NCI-H526 (cell line): ENCODE results near the gene CLDN14.
A peak's percentile ranks its signal among the peaks of the same experiment; 100 is the strongest.

Experiments
- DNase-seq, 2 experiments: peaks; one replicate each; lab custom pipeline; 2025; lab: John Stamatoyannopoulos, UW

CLDN14 gene

DNA sequence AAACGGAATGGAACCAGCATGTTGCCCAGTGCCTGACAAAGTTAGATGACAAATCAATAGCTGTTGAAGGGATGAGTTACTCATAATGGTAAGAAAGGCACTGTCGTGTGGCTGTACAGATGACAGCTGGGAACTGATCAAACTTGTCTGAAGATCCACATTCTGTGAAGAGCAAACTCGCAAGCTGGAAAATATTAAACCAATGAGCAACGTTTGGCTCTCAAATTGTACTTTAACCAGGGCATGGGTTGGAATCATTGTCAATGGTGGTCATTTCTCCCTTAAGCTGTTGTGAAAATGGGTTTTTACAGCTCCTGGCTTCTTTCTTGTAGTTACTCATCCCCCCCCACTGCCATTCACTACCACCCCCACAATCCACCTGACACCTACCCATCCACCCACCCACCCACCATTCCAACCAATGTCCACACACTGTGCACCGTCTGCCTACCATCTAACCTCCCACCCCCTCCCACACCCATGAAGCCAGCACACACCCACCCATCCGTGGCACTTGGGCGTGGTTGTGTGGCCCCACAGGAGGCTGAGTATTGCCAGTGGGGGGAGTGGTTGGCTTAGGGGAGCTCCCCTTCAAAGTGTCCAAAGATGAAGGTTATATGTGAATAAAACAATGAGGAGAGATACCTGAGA, 46.7 kb downstream of the CLDN14 start:
- DNase-seq: no peak

DNA sequence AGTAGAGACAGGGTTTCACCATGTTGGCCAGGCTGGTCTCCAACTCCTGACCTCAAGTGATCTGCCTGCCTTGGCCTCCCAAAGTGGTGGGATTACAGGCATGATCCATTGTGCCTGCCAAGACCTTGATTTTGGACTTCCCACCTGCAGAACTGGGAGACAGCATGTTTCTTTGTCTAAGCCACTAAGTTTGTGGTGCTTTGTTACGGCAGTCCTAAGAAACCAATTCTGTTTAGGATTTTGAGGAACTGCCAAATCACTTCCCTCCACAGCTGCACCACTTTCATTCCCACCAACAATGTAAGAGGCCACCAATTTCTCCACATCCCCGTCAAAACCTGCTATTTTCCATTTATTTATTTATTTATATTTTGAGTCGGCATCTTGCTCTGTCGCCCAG, 48.7 kb downstream of the CLDN14 start:
- DNase-seq: no peak

DNA sequence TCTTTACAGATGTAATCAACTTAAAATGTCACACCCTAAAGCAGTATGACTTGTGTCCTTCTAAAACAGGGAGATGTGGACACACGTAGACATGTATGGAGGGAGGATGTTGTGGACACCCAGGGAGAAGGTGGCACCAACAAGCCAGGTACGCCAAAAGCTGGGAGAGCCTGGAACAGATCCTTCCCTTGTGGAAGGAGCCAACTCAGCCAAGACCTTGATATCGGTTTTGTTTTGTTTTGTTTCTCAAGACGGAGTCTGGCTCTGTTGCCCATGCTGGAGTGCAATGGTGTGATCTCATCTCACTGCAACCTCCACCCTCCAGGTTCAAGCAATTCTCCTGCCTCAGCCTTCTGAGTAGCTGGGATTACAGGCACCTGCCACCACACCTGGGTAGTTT, 49.1 kb downstream of the CLDN14 start:
- no peak for DNase-seq

DNA sequence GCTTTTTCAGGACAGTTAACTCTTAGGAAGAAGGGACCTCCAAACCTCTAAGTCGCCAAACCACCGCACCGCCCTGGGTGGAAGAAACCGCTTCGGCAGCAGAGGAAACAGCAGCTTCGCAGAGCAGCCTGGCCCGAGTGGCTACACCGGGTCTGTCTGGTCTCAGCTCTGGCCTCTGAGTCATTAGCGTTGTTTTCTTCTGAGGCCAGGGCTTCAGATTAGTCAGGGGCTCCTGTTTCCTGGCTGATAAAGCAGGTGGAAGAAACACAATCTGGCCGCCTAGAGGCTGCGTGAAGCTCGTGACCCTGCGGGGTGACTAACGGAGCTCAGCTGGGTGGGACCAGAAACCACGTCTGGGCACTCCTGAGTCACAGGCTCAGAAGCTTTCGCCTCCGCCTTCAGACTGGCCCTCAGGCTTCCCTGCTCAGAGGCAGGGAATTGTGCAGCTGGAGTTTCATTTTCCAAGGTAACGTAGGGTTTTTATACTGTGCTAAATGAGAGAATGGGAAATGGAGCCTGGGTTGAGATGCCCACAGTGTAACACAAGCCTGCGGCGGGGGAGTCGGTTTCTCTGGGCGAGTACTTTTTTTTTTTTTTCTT, 49.9 kb downstream of the CLDN14 start:
- DNase-seq: no peak

DNA sequence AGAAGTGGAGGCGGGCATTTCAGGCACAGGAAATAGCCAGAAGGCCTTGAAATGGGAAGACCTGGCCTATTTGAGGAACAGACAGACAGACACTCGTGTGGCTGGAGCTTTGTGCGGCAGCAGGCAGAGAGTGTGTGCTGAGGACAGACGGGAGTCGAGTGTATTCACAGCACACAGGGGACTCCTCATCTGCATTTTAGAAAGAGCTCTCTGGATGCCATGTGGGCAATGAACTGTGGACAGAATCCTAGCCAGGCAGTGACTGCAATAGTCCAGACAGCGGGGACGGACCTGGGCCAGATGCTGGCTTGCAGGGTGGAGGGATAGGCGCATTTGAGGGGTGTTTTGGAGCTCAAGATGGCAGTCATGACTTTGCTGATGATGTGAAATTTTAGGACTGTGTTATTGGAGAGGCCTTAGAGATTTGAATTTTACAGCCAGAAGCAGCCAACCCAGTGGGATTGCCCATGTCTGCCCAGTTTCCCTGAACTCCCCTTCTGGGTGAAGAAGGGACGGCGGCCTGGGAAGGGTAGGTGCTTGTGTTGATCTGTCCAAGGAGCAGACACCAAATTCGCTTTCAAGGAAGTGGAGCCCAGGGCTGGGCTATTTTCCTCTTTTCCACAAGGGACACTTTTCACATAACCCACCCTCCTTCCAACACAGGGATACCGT, 51.0 kb downstream of the CLDN14 start:
- DNase-seq: peak in 1 of 2 experiments; percentile 11

DNA sequence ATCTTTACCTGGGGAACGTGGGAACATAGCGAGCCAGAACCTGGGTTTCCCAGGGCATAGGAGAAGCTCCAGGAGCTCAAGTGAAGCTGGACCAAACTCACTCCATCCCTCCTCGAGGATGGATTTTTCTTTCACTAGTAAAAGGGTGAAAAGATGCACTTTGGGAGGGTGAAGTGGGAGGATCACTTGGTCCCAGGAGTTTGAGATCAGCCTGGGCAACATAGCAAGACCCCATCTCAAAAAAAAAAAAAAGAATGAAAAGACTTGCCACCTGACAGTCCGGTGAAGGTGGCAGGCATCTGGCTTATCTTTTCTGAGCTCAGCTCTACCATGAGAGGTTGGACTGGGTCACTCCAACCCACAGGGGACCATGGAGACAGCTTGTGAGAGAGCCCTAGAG, 52.4 kb downstream of the CLDN14 start:
- DNase-seq: no peak

DNA sequence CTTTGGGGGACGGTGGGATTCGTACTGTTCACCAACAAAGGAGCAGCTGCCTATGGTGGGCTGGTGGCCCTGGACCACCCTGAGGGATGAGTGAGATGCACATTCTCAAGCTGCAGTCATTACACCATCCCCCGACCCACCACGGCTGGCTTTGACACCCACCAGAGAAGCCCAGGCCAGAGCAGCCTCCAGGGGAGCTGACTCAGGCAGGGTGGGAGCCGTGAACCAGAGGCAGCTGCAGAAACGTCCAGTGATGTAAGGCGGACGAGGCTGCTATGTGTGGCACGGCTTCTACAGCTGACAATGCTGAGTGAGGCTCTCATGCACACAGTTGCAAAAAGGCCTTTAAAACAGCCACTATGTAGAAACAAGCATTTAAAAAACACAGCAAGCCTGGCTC, 54.6 kb downstream of the CLDN14 start:
- DNase-seq: no peak

DNA sequence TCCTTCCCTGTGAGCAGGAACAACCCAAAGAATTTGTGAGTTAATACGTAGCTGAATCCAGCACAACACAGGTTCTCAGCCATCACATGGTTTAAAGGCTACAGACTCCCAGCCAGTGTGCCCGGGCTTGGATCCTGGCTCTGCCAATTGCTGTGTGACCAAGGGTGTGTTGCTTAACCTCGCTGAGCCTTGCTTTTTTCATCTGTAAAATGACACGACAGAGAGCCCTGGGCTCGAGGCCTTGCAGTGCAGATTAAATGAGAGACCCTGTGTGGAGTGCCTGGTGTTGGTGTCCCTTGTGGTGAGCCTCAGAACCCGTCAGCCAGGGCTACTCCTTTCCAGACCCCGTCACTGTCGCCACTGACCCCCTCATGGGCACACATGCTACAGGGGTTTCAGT, 55.3 kb downstream of the CLDN14 start:
- no peak for DNase-seq

DNA sequence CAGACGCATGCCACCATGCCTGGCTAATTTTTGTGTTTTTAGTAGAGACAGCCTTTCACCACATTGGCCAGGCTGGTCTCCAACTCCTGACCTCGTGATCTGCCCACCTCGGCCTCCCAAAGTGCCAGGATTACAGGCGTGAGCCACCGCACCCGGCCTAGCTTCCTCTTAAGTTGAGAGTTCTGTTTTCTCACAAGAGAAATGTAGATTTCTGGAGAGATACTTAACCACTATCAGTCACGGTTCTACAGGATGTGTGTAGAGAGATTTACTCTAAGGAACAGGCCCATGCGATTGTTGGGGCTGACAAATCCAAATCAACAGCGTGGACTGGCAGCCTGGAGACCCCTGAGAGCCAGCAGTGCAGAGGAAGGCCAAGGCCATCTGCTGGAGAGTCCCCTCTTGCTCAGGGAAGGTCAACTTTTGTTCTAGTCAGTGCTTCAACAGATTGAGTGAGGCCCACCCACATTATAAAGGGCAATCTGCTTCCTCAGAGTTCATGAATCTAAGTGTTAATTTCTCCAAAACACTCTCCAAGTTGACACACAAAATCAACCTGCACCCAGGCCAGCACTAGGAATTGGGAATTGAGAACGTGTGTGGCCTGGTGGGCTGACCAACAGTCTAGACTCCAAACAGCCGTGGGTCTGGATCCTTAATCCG, 56.0 kb downstream of the CLDN14 start:
- no peak for DNase-seq

DNA sequence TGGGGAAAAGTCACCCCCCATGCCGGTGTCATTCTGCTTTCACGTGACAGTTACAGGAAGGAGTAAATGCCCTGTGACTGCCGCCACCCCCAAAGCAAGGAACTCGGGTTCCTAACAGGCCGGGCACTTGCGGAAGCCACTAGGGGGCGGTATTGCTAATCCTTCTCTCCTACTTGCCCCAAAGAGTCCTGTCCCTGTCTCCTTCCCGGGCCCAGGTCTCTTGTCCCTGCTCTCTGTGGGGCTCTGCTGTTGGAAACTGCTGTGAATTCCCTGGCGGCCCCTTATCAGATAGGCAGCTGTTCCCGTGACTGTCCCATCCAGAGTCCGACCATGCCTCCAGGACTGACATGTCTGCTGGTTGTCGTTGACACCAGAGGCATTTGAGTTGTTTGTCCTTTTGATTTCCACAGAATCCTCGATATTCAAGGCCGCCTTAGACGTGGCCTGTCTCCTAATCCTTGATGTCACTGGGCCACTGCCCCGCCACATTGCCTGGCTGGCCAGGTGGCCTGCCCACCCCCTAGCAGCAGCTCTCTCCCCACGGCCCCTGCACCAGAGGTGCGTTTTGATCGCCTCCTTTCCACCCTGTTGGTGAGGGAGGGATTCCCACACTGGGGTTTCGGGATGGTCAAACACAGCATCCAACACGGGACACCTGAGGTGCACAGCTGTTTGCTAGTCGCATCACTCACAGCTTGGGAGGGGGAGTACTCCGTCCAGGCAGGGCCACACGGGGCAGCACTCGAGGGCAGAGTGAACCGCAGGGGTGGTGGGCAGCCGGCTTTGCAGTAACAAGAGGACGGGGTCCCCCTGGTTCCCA, 57.4 kb downstream of the CLDN14 start:
- DNase-seq: peak; percentile 15 to 70

DNA sequence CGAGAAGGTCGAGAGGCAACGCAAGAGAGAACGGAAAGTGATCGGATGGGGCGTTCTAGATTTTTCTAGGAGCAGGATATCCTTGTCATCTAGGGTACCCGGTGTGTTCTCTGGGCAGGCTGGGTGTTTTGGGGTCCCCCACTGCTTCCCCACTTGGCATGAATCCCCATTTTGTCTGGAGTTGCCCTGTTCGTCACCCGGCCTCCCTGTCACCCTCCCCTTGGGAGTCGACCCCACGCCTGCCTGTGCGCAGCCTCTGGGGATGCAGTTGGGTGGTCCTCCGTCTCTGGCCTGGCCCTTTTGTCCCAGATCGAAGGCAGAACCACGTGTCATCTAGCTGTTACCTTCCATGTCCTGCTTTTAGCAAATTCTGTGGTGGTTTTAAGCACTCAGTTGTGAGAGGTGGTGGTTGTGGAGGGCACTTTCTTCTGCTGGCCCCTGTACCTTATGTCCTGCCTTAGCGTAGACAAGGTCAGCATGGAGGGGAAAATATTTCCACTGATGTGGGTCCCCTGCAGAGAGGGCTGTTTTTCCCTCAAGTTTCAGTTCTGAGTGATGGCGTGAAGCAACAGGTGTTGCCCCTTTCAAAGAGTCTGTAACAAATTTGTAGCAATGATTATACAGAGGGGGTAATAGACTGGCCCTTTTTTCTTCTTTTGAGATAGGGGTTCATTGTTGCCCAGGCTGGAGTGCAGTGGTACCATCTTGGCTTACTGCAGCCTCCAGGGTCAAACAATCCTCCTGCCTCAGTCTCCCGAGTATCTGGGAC, 59.2 kb downstream of the CLDN14 start:
- no peak for DNase-seq

DNA sequence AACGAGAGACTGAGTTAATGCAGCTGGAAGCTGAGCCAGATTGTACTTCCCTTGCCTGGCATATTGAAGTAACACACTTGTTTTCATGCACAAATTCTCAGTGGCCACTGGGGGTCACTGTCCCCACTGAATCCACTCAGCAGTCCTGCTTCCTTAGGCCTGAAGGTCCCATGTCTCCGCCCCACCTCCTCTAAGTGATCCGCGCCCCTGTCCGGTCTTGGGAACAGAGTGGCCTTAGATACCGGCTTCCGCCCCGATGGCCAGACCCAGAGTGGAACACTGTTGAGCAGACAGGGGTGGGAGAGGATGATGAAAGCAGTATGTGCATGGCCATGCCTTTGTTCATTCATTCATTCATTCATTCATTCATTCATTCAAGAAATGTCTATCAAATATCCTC, 59.9 kb downstream of the CLDN14 start:
- DNase-seq: peak; percentile 83 to 89

DNA sequence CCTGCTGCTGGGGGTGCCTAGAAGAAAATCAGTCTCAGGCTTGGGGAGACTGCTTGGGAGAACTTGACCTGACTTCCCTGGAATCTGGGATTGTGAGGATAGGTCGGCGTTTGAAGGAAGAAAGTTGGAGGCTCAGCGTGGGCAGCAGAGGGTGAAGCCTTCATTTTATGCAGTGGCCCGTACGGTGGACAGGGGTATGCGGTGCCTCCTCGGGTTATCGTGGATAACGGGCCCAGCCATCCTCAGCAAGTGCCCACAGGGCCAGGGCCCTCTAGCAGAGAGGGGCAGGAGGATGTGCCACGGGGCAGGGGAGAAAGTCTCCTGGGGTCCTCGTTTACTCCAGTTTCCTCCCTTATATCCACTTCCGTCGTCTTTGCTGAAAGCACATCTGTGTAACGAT, 60.7 kb downstream of the CLDN14 start:
- DNase-seq: no peak

DNA sequence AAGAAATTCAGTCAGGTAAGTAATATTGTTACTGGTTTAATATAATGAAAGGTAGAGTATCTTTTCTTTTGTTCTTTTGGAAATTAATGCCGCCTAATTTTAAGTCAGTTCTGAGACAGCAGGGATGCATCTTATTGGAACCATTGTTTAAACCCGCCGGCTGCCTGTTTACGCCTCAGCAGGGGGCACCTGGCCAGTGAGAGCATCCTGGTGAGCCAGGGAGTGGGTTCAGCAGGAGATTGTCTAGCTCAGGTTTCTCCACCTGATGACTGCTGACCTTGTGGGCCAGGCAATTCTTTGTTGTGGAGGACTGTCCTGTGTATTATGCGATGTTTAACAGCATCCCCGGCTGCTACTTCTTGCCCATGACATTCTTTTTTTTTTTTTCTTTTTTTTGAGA, 64.5 kb downstream of the CLDN14 start:
- no peak for DNase-seq

DNA sequence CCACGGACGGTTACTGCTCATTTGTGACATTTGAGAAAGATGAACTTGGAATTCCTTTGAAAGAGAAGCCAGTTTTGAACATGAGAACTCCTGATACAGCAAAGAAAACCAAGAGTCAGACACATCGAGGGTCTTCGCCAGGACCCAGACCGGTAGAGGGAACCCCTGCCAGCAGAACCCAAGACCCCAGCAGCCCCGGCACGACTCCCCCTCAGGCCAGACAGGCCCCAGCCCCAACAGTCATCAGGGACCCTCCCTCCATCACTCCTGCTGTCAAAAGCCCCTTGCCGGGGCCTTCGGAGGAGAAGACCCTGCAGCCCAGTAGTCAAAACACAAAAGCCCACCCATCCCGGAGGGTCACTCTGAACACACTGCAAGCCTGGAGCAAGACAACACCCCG, 67.0 kb downstream of the CLDN14 start:
- DNase-seq: no peak

DNA sequence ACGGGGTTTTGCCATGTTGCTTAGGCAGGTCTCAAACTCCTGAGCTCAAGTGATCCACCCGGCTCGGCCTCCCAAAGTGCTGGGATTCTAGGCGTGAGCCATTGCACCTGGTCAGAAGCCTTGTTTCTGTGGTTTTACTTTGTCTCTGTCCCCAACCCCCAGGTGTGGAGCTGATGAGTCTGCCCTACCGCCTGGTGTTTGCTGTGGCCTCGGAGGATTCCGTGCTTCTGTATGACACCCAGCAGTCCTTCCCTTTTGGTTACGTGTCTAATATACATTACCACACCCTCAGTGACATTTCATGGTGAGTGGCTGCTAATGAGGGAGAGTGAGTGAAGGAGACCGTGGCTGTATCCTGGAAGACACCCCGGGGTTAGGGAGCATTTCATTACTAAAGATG, 68.6 kb downstream of the CLDN14 start:
- DNase-seq: no peak
